AG09309 (cell line): ENCODE results near the gene DCPS.
"Not testable (repeated sequence)": the region's sequence is repeated elsewhere in the genome, so short reads cannot be mapped to it uniquely, and the experiment has no call there.

Experiments used
- DNase-seq: peaks from one replicate; pipeline ENCODE4 v3.0.0-alpha.2; 2010; ENCODE audit warnings: low read depth
- H3K4me3 ChIP-seq: 2 replicates; pipeline ENCODE4 v1.5.1; 2011; ENCODE audit warnings: mild to moderate bottlenecking, low read depth, low read length, moderate library complexity; ENCODE audit not compliant: control insufficient read depth
- CTCF ChIP-seq: IDR thresholded peaks from 2 replicates; pipeline ENCODE4 v1.5.1; 2011; ENCODE audit warnings: mild to moderate bottlenecking, low read depth, low read length, inconsistent platforms; ENCODE audit not compliant: insufficient read depth, control insufficient read depth; ENCODE audit errors: missing control alignments

Gene DCPS

DNA sequence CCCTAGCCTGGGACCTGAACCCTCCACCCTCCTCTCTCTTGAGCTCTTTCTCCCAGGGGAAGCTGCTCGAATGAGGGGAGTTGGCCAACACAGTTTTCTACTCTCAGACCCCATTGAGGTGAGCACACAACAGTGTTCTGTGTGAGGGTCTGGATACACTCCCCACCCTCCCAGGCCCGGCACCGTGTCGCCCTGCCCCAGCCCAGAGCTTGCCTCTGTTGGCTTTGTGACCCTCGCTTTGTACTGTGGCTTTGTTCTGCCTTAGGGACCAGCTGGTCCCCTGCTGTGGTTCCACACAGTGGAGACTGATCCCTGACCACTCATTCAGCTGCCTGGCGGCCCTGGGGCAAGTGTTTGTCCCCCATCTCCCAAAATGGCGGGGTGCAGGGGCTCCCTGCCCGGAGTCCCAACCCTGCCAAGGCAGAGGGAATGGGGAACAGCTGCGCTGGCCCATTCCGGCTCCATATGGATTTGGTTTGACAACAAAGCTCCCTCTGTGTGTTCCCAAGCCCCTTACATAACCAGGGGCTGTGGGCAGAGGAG is 59.9 kb downstream of the DCPS start:
- TF ChIP-seq CTCF = no peak
- DNase-seq = no peak
- no peak overlapping the region for H3K4me3 ChIP-seq

GRCh38 chr11:126364735-126365134 is 60.9 kb downstream of the DCPS start:
- not testable (repeated sequence) for DNase-seq, H3K4me3 ChIP-seq

DNA sequence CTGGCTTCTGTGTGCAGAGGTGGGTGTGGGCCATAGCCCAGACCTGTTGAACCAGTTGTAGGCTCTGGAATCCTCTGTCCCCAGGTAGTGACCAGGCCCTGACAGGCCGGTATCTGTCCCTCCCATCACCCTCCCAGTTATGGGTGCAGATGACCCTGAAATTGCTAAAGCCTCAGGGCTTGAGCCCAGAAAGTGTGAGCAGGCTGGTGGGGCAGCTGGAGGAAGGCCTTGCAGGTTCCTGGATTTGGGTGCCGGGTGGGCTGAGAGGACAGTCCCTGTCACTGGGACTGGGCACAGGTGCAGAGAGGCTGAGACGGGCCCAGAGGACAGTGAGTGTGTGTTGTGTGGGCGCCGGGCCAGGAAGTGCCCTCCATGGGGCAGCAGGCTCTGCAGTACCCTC is 61.6 kb downstream of the DCPS start:
- DNase-seq = not testable (repeated sequence)

DNA sequence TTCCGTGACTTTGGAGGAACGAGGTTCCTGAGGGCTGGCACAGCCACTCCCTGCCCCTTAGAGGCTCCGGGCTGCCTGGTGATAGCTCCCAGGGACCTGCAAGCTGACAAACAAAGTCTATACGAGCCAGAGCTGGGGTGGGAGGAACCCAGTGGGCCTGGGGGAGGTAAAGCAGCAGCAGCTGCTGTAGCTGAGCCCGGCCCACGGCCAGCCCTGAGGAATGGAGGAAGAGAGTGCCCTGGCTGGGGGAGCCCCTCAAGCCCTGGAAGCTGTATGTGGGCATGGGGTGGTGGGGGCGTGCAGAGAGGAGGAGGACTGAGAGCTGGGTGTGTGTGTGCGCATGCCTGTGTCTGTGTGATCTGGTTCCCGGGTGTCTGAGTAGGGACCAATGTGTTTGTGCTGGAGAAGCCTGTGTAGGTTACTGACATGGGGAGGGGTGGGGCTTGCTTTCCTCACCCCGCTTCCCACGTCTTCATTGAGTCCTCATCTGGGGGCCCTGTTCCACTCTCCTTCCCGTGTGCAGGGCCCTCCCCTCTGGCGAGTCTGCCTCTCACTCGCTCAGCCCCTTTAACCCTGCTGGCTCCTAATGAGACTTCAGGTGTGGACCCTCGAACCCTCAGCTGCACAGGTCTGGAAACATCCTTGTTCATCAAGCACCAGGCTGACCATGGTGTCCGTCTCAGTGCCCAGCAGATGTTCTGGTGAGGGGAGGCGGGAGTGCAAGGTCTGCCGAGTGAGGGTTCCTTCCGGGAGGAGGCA is 62.4 kb downstream of the DCPS start:
- no peak for DNase-seq
- no peak overlapping the region for H3K4me3 ChIP-seq
- TF ChIP-seq CTCF = no peak

More for the DNA sequence above, 61.6 kb downstream of the DCPS start:
- H3K4me3 ChIP-seq = not testable (repeated sequence)

DNA sequence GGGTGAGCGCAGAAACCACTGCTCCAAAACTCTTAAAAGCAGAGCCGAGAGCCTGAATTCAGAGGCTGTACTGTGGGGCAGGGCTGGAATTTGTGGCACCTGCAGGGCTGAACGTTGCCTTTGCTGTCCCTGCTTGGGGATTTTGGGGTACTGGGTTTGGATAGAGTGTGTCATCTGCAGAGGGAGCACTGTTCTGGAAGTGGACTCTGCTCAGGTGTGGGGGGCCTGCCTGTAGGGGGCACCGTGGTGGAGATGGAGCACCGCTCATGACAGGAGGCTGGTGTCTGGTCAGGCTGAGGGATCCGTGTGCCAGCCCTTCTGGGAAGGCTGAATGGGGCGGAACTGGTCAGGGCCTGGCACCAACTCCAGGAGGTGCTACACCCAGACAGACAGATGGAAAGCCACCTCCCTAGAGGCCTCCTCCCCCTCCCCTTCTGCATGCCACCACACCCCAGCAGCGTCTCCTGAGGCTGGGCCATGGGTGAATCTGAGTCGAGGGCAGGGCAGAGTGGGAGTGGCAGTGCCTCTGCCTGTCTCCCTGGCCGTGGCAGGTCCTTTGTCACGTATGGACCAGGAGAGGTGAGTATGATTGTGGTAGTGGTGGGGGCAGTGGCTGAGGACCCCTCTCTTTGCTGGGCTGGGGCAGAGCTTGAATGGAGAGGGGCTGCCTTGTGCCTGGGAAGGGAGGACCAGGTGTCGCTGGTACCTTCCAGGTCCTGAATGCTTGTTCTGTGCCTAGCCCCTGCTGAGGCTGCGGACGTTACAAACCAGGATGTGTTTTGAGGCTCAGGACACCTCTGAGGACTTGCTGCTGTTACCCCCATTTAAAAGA is 63.2 kb downstream of the DCPS start:
- H3K4me3 ChIP-seq, DNase-seq: not testable (repeated sequence)

GRCh38 chr11:126367806-126368205 is 63.9 kb downstream of the DCPS start:
- DNase-seq, H3K4me3 ChIP-seq: not testable (repeated sequence)

DNA sequence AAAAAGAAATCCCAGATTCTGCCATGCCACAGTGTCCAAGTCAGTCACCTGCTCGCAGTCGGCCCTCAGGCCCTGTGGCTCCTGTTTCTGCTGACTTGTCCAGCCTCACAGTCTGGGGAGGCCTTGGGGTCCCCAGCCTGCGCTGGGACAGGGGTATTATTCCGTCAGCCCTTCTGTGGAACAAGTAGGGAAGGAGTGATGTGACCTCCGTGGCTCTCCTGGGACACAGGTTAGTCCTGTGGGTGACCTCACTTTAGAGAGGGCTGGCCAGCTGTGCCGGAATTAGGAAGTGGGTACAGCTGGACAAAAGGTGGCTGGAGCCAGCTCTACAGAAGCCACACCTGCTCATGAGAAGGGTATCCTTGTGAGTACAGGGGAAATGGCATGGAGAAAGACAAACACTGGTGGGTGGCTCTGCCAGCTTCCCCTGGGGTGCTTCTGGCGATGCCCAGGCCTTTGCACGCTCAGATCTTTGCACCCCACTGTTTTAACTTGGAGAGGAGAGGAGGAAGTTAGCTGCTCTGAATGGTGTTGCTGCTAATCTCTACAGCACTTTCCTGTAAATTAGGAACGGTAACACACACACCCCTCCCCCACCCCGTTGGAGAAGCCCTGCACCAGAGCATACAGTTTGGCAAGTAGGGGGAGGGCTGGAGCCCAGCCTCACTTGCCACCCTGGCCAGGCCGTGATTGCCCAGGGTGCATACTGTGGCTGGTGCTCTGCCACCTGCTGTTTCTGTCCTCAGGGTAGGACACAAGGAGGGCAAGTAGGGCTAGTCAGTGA is 64.7 kb downstream of the DCPS start:
- not testable (repeated sequence) for H3K4me3 ChIP-seq, DNase-seq

DNA sequence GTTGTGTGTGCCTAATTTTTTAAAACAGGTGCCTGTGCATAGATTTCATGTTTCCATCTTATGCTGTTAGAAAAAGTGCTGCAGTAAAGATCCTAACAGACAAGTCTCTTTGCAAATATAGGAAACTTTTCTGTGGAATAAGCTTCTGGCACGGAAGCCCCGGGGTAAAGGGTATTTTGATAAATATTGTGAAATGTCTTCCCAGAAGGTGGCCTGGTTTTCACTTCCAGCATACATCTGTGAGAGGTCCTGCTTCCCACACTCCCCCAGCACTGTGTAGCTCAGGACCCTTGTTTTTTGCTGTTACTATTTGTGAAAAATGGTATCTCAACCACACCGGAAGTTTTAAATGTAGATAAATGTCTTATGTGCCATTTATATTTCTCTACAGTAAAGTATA is 66.2 kb downstream of the DCPS start:
- no peak overlapping the region for H3K4me3 ChIP-seq
- TF ChIP-seq CTCF = no peak
- no peak for DNase-seq

DNA sequence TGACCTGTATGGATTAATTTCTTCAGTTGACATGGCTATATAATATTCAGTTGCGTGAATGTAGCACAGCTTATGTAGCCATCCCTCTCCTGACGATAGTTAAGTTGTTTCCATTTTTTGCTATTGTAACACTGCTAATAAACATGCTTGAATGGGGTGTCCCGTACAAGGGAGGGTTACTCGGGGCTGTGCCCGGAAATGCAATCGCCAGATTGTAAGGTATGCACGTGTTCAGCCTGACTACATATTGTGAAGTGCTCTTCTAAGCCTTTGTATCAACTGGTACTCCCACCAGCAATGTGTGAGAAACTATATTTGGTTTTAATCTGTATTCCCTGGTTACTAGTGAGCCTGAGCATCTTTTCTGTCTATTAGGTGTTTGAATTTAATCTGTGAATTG is 67.7 kb downstream of the DCPS start:
- TF ChIP-seq CTCF = no peak
- DNase-seq = no peak
- no peak overlapping the region for H3K4me3 ChIP-seq

DNA sequence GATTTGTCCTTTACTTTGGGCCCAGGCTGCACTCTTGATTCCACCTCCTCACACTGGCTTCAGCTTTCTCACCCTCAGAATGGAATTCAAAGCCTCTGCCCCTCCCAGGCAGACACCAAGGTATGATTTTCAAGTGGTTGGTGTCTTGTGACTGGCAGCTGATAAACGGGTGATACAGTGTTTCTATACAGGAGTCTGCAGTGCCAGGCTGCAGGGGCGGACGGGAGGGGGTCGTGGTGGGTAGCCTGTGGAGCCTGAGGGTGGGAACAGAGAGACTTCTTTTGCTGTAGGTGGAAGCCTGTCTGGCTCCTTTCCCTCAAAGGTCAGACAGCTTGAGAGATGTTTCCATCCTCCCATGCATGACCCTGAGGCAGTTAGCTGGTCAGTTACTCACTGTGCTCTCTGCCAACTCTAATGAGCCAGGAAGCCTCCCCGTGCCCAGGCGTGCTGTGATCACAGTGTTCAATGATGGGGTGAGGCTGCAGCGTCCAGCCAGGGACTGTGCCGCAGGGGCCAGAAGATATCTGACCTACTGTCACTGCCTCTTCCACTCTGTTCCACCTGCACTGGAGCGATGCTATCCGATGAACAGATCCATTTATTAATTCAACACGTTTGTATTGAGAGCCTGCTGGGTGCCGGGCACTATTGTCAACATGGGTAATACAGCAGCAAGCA is 69.7 kb downstream of the DCPS start:
- not testable (repeated sequence) for DNase-seq, H3K4me3 ChIP-seq

DNA sequence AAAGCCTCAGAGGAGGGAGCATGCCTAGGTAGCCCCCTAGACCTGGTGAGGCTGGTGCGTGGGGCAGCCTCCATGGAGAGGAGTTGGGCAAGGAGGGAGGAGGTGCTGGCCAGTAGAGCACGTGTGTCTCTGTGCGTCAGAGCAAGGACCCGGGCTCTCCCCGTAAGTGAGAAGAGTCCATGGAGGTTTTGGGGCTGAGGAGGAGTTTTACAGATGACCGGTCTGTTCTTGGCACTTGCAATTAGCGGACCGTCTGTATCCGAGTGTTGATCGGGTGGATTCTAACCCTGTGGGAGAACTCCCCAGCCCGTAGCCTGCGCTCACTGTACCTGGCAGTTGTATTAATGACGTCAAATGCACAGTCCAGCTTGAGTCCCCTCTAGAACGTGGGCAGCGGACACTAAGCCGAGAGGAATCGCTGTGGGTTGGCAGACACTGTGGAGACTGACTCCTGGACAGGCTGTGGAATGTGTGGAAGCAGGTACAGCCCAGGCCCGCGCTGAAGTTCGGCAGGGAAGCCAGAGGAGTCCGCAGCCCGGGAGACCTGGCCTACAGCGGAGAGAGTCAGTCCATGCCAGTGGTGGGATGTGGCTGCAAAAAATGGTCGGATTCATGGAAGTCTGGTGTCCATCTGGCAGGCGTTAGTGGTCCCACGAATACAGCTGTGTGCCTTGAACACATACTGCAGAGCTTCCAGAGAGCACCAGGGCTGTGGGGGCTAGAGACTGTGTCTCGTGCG is 70.9 kb downstream of the DCPS start:
- not testable (repeated sequence) for H3K4me3 ChIP-seq, DNase-seq
